ENCODE results near the gene PHAF1. TPM values are rescaled to one million over a fixed set of nuclear protein-coding genes. Genes with fewer than 3 reads are reported as not detected.

PHAF1 gene
- total and polyA plus RNA-seq, 8 donors, result 4.6 to 39.6 (median 7.6) TPM

GRCh38 chr16:67129422-67129821, 19.7 kb downstream of the PHAF1 start:
- TF ChIP-seq CTCF (IDR thresholded peaks at IDR 0.05) (no peak), POLR2AphosphoS5 (IDR thresholded peaks at IDR 0.05) (no peak), POLR2A (IDR thresholded peaks at IDR 0.05) (no peak), EP300 (IDR thresholded peaks at IDR 0.05) (no peak)
- no peak overlapping the region for H3K4me3 ChIP-seq
- no peak overlapping the region for H3K27ac ChIP-seq
- H3K9me3 ChIP-seq, result no peaks in the 10 kb centered on the region
- no peak for DNase-seq
- peaks cover 25 to 96% (median 84%) of the 10 kb centered on the region in 4 donors for H3K36me3 ChIP-seq
- H3K4me1 ChIP-seq, result no peaks in the 10 kb centered on the region
- 92 to 100% (median 97%) methylated on average over 2 to 3 of the region's 3 CpGs for WGBS, 5 donors
- no peaks in the 10 kb centered on the region for H3K27me3 ChIP-seq
- intact Hi-C loops (cut with DNase I; ENCODE audit: low total_unique reads), result no loop called here

GRCh38 chr16:67137605-67138004, 27.9 kb downstream of the PHAF1 start:
- no peak for DNase-seq
- Histone ChIP-seq H3K27ac (no peak overlapping the region), H3K4me3 (no peak overlapping the region), H3K27me3 (no peaks in the 10 kb centered on the region), H3K4me1 (no peaks in the 10 kb centered on the region), H3K9me3 (no peaks in the 10 kb centered on the region), H3K36me3 (peaks cover 73 to 100% (median 99%) of the 10 kb centered on the region in 4 donors)
- intact Hi-C loops (cut with DNase I; ENCODE audit: low total_unique reads), result no loop called here
- no peak for TF ChIP-seq EP300 (IDR thresholded peaks at IDR 0.05)
- no peak for TF ChIP-seq POLR2A (IDR thresholded peaks at IDR 0.05)
- TF ChIP-seq CTCF (IDR thresholded peaks at IDR 0.05), result no peak
- TF ChIP-seq POLR2AphosphoS5 (IDR thresholded peaks at IDR 0.05), result no peak
- WGBS, 5 donors, result 48 to 60% (median 53%) methylated on average over 3 of the region's 3 CpGs

- Histone ChIP-seq H3K9me3 (no peaks in the 10 kb centered on the region), H3K27me3 (no peaks in the 10 kb centered on the region), H3K27ac (no peak overlapping the region), H3K36me3 (peaks cover 64 to 100% (median 99%) of the 10 kb centered on the region in 4 donors), H3K4me1 (no peaks in the 10 kb centered on the region), H3K4me3 (no peak overlapping the region)
- TF ChIP-seq POLR2AphosphoS5 (IDR thresholded peaks at IDR 0.05) (no peak), EP300 (IDR thresholded peaks at IDR 0.05) (no peak), CTCF (IDR thresholded peaks at IDR 0.05) (no peak), POLR2A (IDR thresholded peaks at IDR 0.05) (no peak)
- DNase-seq, result no peak
- intact Hi-C loops (cut with DNase I; ENCODE audit: low total_unique reads), result no loop called here
- whole genome bisulfite sequencing, 5 donors, result 92 to 98% (median 96%) methylated on average over 7 to 13 of the region's 13 CpGs
These were observed 31.6 kb downstream of the PHAF1 start for GRCh38 chr16:67141391-67141790.

GRCh38 chr16:67142342-67142741, 32.6 kb downstream of the PHAF1 start:
- intact Hi-C loops (cut with DNase I; ENCODE audit: low total_unique reads), result no loop called here
- H3K9me3 ChIP-seq, result no peaks in the 10 kb centered on the region
- 92 to 95% (median 93%) methylated on average over 2 to 9 of the region's 9 CpGs for WGBS, 5 donors
- DNase-seq, result no peak
- no peak overlapping the region for H3K4me3 ChIP-seq
- H3K4me1 ChIP-seq, result no peaks in the 10 kb centered on the region
- TF ChIP-seq POLR2AphosphoS5 (IDR thresholded peaks at IDR 0.05) (no peak), EP300 (IDR thresholded peaks at IDR 0.05) (no peak), CTCF (IDR thresholded peaks at IDR 0.05) (no peak), POLR2A (IDR thresholded peaks at IDR 0.05) (no peak)
- peaks cover 67 to 100% (median 99%) of the 10 kb centered on the region in 4 donors for H3K36me3 ChIP-seq
- H3K27me3 ChIP-seq, result no peaks in the 10 kb centered on the region
- no peak overlapping the region for H3K27ac ChIP-seq
